Right kidney (tissue), 1 donor: ENCODE data around the gene TMCC1.
A peak's percentile ranks its signal among the peaks of the same experiment; 100 is the strongest.

Experiments
- DNase-seq: peaks from one replicate; pipeline ENCODE4 v3.0.0-alpha.2; 2016

TMCC1 gene

DNA sequence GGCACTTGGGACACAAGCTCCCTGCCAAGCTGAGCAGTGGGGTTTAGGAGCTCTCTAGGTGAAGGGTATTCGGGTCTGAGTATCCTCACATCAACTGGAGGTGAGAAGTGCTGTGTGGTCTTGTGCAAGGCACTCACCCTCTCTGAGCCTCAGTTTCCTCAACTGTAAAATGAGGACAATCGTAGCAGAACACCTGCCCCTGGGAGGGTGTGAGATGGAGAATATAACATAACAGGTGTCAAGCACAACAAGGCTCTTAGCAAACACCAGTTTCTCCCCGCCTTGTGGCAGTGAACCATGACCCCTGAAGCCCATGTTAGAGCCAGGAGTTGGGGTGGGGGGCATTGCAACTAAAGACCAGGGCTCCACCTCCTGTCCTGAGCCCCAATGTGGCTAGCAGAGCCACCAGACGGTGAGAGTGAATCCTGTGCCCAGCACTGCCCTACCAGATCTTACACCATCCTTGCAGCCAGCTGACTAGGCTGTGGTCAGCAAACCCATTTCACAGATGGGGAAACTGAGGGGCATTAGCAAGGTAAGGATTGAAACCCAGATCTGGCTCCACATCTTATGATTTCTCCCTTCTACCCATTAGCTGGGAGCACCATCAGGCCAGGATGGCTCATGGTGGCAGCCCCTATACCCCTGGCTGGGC is 284.4 kb downstream of the TMCC1 start:
- no peak for DNase-seq

DNA sequence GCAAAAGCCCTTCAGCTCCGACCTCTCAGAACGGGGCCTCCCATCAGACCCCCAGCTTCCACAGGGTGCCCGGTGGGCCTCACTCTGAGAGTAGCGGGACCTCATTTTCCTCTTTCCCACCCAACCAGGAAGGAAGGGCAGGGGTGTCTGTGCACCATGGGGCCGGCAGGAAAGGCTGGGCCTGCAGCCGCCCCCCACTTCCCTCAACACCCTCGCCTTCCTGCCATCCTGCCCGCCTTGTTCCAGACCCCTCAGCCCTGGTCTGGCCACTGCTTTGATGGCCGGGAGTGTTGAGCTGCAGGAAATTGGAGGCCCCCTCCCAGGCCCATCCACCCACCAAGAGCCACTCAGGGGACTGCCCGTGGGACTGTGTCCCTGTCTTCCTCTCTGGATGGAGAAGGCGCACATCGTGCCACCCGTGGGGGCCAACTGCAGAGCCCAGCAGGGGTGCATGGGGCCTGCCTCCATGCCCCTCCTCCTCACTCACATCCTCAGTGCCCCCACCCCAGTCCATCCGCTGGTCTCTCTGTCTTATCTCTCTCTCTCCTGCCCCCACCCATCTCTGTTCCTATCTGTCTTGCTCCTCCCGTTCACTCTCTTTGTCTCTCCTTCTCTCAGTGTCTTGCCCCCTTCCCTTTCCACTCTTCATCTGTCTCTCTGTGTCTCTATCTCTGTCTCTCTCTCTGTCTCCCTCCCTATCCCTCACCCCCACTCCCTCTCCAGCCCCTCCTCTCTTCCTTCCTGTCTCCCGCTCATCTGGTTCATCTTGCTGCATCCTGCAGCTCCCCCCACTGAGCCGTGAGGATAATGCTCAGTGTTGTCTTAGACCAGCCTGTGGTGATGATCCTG is 285.2 kb downstream of the TMCC1 start:
- no peak for DNase-seq

DNA sequence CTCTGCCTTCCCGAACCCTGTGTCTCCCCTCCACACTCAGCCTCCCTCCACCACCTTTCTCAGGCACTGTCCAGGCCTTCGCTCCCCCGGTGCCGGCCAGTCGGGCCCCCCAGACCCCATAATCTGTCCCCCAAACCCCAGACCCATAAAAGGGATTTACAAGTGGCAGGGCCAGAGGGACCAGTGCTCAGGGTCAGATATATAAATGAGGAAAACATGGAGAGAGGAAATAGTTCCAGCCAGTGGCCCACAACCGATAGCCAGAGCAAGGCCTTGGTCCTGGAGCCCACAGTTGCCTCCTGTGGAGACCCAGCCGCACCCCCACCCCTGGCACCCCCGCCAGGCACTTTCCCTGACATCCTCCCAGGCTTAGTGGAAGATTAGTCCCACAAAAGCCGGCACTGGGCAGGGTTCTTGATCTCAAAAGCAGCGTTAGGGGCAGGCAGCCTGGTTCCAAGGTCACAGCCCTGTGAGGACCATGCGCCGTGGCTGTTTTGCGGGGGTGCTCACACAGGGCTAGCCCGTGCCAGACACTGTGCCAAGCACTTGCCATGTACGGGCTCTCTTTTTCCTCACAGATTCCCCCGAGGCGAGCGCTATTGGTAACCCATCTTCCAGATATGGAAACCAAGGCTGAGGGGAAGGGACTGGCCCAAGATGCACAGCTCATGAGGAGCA is 286.0 kb downstream of the TMCC1 start:
- DNase-seq, result no peak

DNA sequence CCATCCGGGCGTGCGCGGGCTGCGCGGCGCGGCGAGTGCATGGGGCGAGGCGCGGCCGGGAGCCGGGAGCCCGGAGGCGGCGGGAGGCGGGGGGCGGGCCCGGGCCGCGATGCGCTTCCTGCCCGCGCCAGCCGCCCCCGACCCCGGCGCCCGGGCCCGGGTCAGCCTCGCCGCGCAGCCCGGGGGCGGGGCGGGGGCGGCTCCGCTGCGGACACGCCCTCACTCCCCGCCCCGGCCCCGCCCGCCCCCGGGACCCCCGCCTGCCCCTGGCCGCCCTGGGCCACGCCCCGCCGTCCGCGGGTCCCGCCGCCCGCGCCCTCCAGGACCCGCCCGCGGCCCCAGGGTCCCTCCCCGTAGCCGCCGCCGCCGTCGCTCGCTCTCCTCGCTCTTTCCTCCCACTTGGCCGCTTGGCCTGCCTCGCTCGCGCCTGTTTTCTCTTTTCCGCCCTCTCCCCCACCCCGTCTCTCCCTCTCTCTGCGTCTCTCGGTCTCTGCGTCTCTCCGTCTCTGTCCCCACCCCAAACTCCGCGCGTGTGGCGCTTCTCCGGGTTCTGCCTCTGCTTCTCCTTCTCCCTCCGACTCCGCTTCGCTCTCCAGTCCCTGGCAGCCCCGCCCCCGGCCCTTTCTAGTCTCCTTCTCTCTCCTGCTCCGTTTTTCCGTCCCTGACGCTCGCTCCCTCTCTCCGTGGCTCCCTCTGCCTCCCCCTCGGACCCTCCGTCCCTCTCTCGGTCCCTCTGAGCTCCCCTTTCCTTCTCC is 286.7 kb downstream of the TMCC1 start, which contains the start of gene PLXND1:
Gene PLXND1 (minus strand): TSS at position 41 of the 755 bp plus-strand sequence. CDS start 37 bp downstream, at position 4.
- DNase-seq, result peak; percentile 81

DNA sequence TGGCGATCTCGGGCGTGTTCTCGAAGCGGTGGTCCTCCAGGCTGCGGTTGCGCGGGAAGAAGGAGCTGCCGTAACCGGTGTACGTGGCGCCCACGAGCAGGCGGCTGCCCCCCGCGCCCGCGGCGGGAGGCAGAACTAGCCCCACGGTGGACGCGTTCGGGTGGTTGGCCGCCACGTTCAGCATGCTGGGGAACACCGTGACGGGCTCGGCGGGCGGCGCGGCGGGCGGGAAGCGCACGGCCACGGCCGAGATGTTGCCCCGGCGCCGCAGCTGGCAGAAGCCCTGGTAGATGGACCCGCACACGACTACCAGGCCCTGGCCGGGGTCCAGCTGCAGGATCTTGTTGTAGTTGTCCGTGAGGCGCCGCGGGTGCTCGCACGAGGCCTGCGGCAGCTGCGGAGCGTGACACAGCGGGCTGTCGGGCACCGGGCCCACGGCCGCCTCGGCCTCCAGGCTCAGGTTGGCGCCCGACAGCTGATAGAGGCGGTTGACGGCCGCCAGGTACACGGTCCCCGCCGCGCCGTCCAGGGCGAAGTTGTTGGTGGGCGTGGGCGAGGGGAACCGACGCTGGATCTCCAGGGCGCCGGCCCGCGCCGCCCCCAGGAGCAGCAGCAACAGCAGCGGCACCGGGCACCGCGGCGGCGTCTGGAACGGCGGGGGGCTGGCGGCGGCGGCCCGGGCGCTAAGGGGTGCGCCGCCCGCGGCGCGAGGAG is 287.4 kb downstream of the TMCC1 start:
- peak; percentile 85 for DNase-seq

DNA sequence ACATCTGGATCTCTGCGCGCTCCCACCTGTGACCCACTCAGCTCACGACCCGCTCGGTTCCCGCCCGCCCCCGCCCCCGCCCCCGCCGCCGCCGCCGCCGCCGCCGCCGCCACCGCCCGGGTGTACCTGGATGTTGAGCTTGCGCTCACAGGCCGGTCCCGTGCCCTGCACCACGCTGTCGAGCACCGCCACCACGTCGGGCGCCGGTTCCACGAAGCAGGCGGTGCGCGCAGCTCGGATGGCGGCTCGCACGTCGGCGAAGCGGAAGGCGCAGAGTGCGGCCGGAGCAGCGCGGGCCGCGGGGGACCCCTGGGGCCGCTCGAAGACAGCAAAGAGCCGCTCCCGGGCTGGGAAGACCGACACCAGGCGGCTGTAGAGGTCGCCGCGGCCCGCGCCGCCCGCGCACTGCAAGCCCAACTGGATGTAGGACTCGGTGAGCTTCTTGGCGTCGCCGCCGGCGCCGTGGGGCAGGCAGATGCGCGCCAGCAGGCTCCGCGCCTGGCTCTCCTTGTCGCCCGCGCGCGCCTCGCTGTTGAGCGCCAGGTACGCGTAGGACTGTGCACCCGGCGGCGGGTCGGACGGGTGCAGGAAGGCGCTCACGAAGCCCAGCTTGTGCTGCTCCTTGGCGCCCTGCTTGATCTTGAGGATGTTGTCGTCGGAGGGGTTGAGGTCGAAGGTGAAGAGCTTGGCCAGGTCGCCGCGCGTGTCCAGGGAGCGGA is 288.1 kb downstream of the TMCC1 start:
- no peak for DNase-seq

DNA sequence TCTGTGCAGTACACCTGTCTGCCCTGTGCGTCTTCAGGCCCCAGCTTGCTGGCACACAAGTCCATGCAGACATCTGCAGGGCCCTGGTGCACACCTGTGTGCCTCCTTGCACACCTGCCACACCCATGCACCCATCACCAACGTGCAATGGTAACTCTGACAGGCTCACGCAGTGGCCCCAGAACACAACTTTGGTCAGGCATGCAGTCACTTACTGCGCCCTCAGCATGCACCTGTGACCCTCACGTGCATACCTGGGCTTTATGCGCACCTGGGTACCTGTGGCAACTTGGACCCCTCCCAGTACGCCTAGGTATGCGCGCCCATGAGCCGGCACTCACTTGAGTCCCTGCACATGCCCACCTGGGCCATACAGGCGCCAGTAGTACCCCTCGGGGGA is 288.7 kb downstream of the TMCC1 start:
- no peak for DNase-seq

DNA sequence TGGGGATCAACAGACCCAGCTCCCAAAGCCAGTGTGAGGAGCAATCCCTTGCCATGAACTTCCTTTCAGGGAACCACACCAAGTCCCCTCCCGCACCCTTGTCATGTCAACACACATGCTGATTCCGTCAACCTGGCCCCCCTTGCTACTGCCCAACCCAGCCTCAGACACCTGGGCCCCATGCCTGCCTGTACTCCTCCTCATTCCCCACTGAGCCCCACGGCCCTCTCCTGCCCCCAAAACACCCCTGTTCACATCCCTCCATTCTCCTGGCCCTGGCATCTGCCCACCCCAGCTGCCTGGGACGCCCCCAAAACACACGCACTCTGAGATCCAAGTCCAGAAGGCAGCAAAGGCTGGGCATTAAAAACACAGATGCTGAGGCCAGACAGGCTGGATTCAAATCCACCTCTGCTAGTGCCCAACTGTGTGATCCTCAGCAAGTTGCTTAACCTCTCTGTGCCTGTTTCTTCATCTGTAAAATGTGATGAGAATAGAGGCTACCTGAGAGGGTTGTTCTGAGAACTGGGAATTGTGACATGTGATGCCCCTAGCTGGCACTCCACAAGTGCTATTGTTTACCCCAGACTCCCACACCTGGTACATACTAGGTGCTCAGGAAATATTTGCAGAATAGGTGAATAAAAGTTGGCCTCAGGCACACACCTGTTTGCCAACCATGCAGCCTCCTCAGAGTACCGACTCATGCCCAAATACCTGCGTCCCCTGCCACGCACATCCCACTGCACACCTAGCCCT is 289.3 kb downstream of the TMCC1 start:
- DNase-seq, result no peak

DNA sequence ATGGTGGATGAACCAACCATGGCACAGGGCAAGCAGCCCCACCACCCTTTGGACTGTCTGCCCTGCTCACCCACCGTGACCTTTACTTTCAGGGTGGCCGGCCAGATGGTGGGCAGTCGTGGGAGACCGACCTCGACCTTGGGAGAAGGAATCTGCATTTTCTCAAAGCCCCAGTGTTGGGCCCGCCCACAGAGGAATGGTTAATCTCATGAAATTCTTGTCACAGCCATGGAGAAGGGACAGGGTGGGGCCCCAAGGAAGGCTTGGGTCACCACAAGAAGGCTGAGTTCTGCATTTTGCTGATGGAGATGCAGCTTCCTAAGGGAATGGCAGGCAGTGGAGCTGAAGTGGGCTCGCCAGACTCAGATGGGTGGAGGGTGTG is 290.0 kb downstream of the TMCC1 start:
- DNase-seq, result no peak

DNA sequence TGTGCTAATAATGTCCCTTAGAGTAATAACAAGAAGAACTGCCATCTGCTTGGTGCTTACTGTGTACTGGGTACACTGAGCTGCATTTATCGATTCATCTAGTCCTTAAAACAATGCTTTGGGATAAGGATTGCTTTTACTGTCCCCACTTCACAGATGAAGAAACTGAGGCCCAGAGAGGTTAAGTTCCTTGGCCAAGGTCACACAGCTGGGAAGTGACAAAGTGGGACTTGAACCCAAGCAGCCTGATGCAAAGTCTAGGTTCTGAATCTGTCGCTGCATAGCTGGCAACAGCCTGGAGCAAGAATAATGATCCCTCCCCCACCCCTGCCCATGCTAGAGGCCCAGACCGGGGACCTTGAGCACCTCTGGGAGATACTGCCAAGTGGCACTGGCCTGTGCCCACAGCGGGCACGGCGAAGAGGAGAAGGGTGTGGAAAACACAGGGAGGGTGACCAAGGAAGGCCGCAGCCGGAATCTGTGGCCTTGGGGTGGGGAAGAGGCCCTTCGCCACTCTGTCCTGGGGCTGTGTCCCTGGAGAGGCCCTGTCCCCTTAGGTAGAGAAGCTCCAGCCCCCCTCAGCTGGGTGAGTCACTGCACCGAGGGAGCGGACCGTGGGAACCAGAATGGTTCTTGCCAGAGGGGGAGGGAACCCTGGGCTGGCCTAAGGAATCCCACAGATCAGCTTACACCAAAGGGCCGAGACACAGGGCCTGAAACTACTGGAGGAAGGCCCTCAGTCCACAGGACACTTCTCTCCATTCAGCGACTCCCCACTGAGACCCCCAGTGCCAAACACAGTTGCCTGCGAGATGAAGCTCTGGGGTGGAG is 290.6 kb downstream of the TMCC1 start:
- DNase-seq, result no peak

DNA sequence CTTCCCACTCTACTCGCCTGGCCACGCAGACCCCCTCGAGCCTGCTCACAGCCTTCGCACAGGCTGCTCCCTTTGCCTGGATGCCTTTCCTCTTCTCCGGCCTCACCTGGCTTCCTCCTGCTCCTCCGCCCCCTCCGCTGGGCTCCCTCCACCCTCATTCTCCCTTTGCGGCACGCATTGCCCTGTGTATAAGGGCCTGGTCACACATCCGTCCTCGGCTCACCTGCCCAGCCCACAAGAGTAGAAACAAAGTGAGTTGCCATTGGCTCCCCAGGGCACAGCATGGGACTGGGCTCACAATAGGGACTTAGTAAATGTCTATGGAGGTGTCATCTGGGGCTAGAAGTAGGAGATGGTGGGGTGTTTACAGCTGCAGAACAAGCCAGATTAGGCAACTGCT is 291.2 kb downstream of the TMCC1 start:
- no peak for DNase-seq

DNA sequence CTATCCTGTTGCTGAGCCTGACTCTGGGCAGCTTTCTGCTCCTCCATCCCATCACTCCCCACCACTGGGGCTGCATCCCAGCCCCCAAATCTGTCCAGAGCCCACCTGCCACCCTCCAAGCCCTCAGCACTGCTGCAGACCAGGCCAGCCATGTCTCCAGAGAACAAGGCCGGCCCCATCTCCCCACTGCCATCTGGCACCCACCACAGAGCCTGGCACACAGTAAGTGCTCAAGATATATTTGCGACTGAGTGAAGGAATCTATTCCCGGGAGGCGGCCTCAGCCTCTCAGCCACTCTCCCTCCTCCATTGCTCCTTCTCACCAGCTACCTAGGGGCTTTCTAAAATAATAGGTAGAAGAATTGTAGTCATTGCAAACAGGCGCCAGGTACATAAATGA is 291.8 kb downstream of the TMCC1 start:
- DNase-seq, result no peak

DNA sequence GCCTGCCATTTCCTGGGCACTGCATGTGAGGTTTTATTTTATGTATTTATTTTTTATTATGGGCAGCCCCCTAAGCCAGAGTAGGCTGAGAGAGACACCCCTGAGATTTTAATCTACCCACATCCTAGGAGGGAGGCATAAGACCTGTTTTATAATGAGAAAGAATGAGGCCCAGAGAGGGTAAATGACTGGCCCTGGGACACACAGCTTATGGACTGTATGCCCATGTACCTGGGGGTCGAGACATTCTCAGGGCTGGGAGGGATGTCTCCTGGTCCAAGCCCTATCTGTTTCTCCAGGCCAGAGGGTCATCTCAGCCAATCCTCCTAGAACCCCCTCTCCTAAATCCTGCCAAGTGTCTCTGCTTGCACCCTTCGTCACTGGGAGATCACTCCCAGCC is 293.2 kb downstream of the TMCC1 start:
- no peak for DNase-seq

DNA sequence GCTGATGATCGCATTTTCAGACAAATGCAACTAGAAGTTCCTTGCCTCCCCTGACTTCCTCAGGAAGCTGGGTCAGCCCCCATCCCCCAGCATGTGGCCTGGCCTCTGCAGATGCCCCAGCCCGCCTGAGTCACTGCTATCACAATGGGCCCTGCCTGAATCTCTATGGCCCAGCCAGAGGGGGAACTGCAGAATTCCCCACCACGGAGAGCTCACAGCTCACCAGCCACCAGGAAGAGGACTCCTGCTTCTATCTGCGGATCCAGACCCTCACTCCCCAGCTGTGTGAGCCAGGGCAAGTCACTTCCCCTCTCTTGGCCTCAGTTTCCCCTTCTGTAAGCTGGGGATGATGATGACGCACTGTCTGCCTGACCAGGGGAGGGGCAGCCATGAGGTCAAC is 293.9 kb downstream of the TMCC1 start:
- DNase-seq, result no peak

DNA sequence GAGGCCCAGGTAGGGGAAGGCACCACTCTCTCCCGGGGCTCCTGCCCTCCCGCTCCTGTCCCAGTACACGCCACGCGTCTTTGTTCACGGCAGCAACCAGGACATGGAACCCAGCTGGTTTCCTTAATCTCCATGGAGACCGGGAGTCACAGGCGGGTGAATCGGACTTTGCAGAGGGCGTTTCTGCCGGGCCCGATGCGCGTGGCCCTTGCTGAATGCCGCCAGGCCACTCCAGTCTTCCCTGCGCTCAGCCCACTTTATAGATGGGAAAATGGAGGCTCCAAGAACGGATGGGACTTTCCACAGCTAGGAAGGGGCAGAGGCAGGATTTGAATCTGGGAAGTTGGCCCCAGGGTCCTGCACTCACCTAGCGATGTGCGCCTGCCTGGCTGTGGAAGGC is 294.4 kb downstream of the TMCC1 start:
- no peak for DNase-seq

DNA sequence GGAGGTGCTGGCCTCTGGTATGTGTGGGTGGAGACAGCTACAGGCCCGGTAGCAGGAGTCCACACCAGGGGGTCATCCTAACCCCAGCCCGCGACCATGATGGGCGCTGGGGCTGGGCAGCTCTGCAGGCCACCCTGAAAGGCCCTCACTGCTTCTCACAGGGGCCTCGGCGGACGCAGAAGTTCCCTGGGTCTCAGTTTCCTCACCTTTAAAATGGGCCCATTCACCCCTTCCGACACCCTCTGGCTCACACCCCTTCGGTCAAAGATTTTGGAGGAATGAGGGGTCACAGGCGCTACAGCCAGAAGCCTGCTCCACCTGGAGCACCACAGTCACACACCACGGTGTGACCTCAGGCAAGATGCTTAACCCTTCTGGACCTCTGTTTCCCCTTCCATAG is 295.0 kb downstream of the TMCC1 start:
- DNase-seq, result no peak

DNA sequence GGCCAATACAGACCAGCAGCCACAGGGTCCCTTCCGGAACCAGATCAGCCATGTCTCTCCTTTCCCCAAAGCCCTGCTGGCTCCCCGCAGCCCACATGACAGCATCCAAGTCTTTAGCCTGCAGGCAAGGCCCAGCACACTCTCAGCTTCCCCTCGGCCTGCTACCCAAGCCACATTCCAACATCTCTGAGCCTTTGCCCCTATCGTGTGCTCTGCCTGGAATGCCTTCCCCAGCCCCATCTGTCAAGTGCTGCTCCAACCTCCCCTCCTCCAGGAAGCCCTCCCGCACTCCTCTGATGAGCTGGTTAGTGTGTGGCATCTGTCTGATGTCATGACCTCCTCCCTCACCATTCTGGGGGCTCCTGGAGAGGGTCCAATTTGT is 295.5 kb downstream of the TMCC1 start:
- no peak for DNase-seq
